PC-3 (cell line): Measurements from ENCODE around the gene IFNA4. TPM values are rescaled to one million over a fixed set of nuclear protein-coding genes. Genes with fewer than 3 reads are reported as not detected.
"Not testable (repeated sequence)": the region's sequence is repeated elsewhere in the genome, so short reads cannot be mapped to it uniquely, and the experiment has no call there.

Experiments
- ATAC-seq: fragments of 200-7000 bp; cut with Tn5 transposase; 2 replicates; pipeline ENCODE4 v1.9.1; 2020; ENCODE audit warnings: mild to moderate bottlenecking, moderate library complexity
- Bru-seq: library from RNA; stranded (reverse); fragments of 400-500 nt; gene quantifications from one replicate; lab custom pipeline; 2021; lab: Mats Ljungman, UMichigan
- BruChase-seq, 2 experiments: library from RNA; stranded (reverse); fragments of 400-500 nt; gene quantifications; one replicate each; lab custom pipeline; 2021; lab: Mats Ljungman, UMichigan
- BruUV-seq: library from RNA; stranded (reverse); fragments of 400-500 nt; replicated peaks from 2 replicates; lab custom pipeline; 2021; lab: Mats Ljungman, UMichigan
- CTCF ChIA-PET: fragments of 300-600 bp; sonication (Branson Sonifier 250); formaldehyde crosslinking; loops from one replicate; lab custom pipeline; 2022; ENCODE audit warnings: antibody characterized with exemption; lab: Charles Lee
- POLR2A ChIA-PET: fragments of 300-600 bp; sonication (Branson Sonifier 250); formaldehyde crosslinking; loops from one replicate; lab custom pipeline; 2022; ENCODE audit warnings: antibody characterized with exemption; ENCODE audit not compliant: unreplicated experiment; lab: Charles Lee
- DNase-seq: peaks from one replicate; pipeline ENCODE4 v3.0.0-alpha.2; 2015
- H2AFZ ChIP-seq: fragments of 300-600 bp; sonication (generic); 2 replicates; pipeline ENCODE4 v1.6.0; 2016; ENCODE audit warnings: antibody characterized with exemption, low read length
- H3F3A ChIP-seq: fragments of 300-600 bp; sonication (generic); one replicate; pipeline ENCODE4 v1.6.0; 2017; ENCODE audit warnings: antibody characterized with exemption, low read length, control low read depth, mild to moderate bottlenecking; ENCODE audit not compliant: unreplicated experiment
- H3K27ac ChIP-seq: fragments of 300-600 bp; sonication (generic); 2 replicates; pipeline ENCODE4 v1.5.1; 2016; ENCODE audit warnings: mild to moderate bottlenecking, low read length
- H3K27me3 ChIP-seq: fragments of 300-600 bp; sonication (generic); 2 replicates; pipeline ENCODE4 v1.6.1; 2016; ENCODE audit warnings: low read length, mixed read lengths
- H3K36me3 ChIP-seq: fragments of 300-600 bp; sonication (generic); 2 replicates; pipeline ENCODE4 v1.6.1; 2016; ENCODE audit warnings: low read depth, mixed run types, low read length, mixed read lengths
- H3K4me1 ChIP-seq: fragments of 300-600 bp; sonication (generic); 2 replicates; pipeline ENCODE4 v1.5.1; 2016; ENCODE audit warnings: low read length; ENCODE audit not compliant: insufficient read depth
- H3K4me2 ChIP-seq: fragments of 300-600 bp; sonication (generic); 2 replicates; pipeline ENCODE4 v1.6.0; 2016; ENCODE audit warnings: low read length
- H3K4me3 ChIP-seq: fragments of 300-600 bp; sonication (generic); 2 replicates; pipeline ENCODE4 v1.5.1; 2016; ENCODE audit warnings: mild to moderate bottlenecking, low read length, mixed read lengths
- H3K79me2 ChIP-seq: fragments of 300-600 bp; sonication (generic); 2 replicates; pipeline ENCODE4 v1.6.1; 2017; ENCODE audit warnings: low read length, mixed read lengths
- H3K9ac ChIP-seq: fragments of 300-600 bp; sonication (generic); 2 replicates; pipeline ENCODE4 v1.6.0; 2016; ENCODE audit warnings: mild to moderate bottlenecking, low read length
- H3K9me2 ChIP-seq: fragments of 300-600 bp; sonication (generic); replicated peaks from 2 replicates; pipeline ENCODE4 v1.6.1; 2016; ENCODE audit warnings: mixed run types, low read length, mixed read lengths
- H3K9me3 ChIP-seq: fragments of 300-600 bp; sonication (generic); 2 replicates; pipeline ENCODE4 v1.6.1; 2016; ENCODE audit warnings: low read length, mixed read lengths
- H4K20me1 ChIP-seq: fragments of 300-600 bp; sonication (generic); 2 replicates; pipeline ENCODE4 v1.6.1; 2016; ENCODE audit warnings: low read length, mixed read lengths
- CTCF ChIP-seq: fragments of 300-600 bp; sonication (generic); conservative IDR thresholded peaks from 2 replicates; pipeline ENCODE4 v1.5.1; 2017; ENCODE audit warnings: antibody characterized with exemption, low read depth, mild to moderate bottlenecking, low read length
- intact Hi-C: fragments of 100-400 bp; cut with micrococcal nuclease; formaldehyde crosslinking; loops from 2 replicates; pipeline ENCODE4 v1.9.0; 2023
- long read RNA-seq: library from polyadenylated mRNA; unstranded; transcript quantifications from one replicate; pipeline ENCODE4 v2.0.0, GENCODE V29; 2021; ENCODE audit not compliant: unreplicated experiment
- total RNA-seq: library from RNA; depleted of rRNA; stranded (reverse); fragments of >200 nt; gene quantifications from 2 replicates; pipeline ENCODE4 v1.2.3, GENCODE V29; 2014; rRNA removed

IFNA4 gene
- total RNA-seq (not detected in 2 replicates), Bru-seq, nascent RNA (not detected), BruChase-seq, experiment 1, labeled RNA remaining after a 6-hour chase (not detected), BruChase-seq, experiment 2, labeled RNA remaining after a 2-hour chase (not detected)
- long read RNA-seq, result 0 reads

- H3K4me3 ChIP-seq, H3K27ac ChIP-seq, H3K9me2 ChIP-seq, DNase-seq, H3K4me2 ChIP-seq, POLR2A ChIA-PET, H3K36me3 ChIP-seq, H4K20me1 ChIP-seq, BruUV-seq, ATAC-seq, H3K4me1 ChIP-seq, H3K27me3 ChIP-seq, H3K9me3 ChIP-seq, H3K9ac ChIP-seq, H3F3A ChIP-seq, H3K79me2 ChIP-seq, H2AFZ ChIP-seq, CTCF ChIA-PET, intact Hi-C loops: not testable (repeated sequence)
These were observed at the start of gene IFNA4 for GRCh38 chr9:21187487-21187886. Gene IFNA4, minus strand, starts transcription at chr9:21187587. Its CDS starts 56 bp downstream, at chr9:21187531.

- H3K4me3 ChIP-seq, H3K4me2 ChIP-seq, H3K9me2 ChIP-seq, H3K36me3 ChIP-seq, H3K9me3 ChIP-seq, H3K27ac ChIP-seq, DNase-seq, H3K79me2 ChIP-seq, intact Hi-C loops, H3K4me1 ChIP-seq, H2AFZ ChIP-seq, BruUV-seq, H3F3A ChIP-seq, H4K20me1 ChIP-seq, ATAC-seq, H3K9ac ChIP-seq, POLR2A ChIA-PET: not testable (repeated sequence)
- H3K27me3 ChIP-seq, result peaks cover 12% of the 10 kb centered on the region
- CTCF ChIA-PET, result interaction anchor here (0.6 to 1.2 kb wide), 6 partner anchors 17 to 198 kb away, joined by 3 to 6 read pairs (median 4); no protein-coding TSS in a partner anchor
These were observed 49.0 kb upstream of the IFNA4 start for GRCh38 chr9:21236360-21236714.

- TF ChIP-seq CTCF, result peak; percentile 70
- POLR2A ChIA-PET, H3K4me1 ChIP-seq, H3K9me3 ChIP-seq, H3K9me2 ChIP-seq, H3K36me3 ChIP-seq, H3F3A ChIP-seq, intact Hi-C loops, BruUV-seq, H3K27ac ChIP-seq, H3K27me3 ChIP-seq, H3K9ac ChIP-seq, H4K20me1 ChIP-seq, H3K79me2 ChIP-seq: not testable (repeated sequence)
- Histone ChIP-seq H3K4me3 (peak overlapping the region; percentile 33; the same call in 1 of the 2 replicates), H2AFZ (peak overlapping the region; percentile 48; the same call in 1 of the 2 replicates), H3K4me2 (peak overlapping the region; percentile 67; the same call in 1 of the 2 replicates)
- ATAC-seq (peak; percentile 86), DNase-seq (peak; percentile 63)
- CTCF ChIA-PET, result interaction anchor here (0.6 to 1.2 kb wide), 8 partner anchors 17 to 199 kb away, joined by 3 to 6 read pairs (median 4); no protein-coding TSS in a partner anchor
These were observed 48.3 kb upstream of the IFNA4 start for GRCh38 chr9:21235468-21236359.
